ENCODE data around the gene KCNQ5.

KCNQ5 gene

GRCh38 chr6:72683797-72684196 is 61.9 kb downstream of the KCNQ5 start:
- DNase-seq: no peak

- DNase-seq: no peak
Observed at GRCh38 chr6:72689107-72689954, 67.5 kb downstream of the KCNQ5 start.

- DNase-seq: no peak
Observed at GRCh38 chr6:72691249-72691648, 69.4 kb downstream of the KCNQ5 start.

- no peak for DNase-seq
Observed at GRCh38 chr6:72696055-72696454, 74.2 kb downstream of the KCNQ5 start.

GRCh38 chr6:72699159-72699558 is 77.3 kb downstream of the KCNQ5 start:
- no peak for DNase-seq

- DNase-seq: no peak
Observed at GRCh38 chr6:72702421-72702820, 80.6 kb downstream of the KCNQ5 start.

GRCh38 chr6:72703093-72703492 is 81.2 kb downstream of the KCNQ5 start:
- DNase-seq: no peak

GRCh38 chr6:72704979-72705378 is 83.1 kb downstream of the KCNQ5 start:
- DNase-seq: no peak

- DNase-seq: no peak
Observed at GRCh38 chr6:72709431-72709830, 87.6 kb downstream of the KCNQ5 start.

- no peak for DNase-seq
Observed at GRCh38 chr6:72711731-72712130, 89.9 kb downstream of the KCNQ5 start.

GRCh38 chr6:72712910-72713309 is 91.0 kb downstream of the KCNQ5 start:
- DNase-seq: no peak

- no peak for DNase-seq
Observed at GRCh38 chr6:72715119-72715518, 93.3 kb downstream of the KCNQ5 start.

GRCh38 chr6:72716916-72717315 is 95.1 kb downstream of the KCNQ5 start:
- DNase-seq: no peak

GRCh38 chr6:72720464-72720863 is 98.6 kb downstream of the KCNQ5 start:
- DNase-seq: no peak

GRCh38 chr6:72721346-72721745 is 99.5 kb downstream of the KCNQ5 start:
- no peak for DNase-seq

GRCh38 chr6:72724545-72724944 is 102.7 kb downstream of the KCNQ5 start:
- no peak for DNase-seq

- DNase-seq: no peak
Observed at GRCh38 chr6:72728706-72729343, 107.0 kb downstream of the KCNQ5 start.

- no peak for DNase-seq
Observed at GRCh38 chr6:72733045-72733444, 111.2 kb downstream of the KCNQ5 start.

GRCh38 chr6:72738091-72738490 is 116.2 kb downstream of the KCNQ5 start:
- DNase-seq: no peak

- DNase-seq: no peak
Observed at GRCh38 chr6:72739368-72739779, 117.5 kb downstream of the KCNQ5 start.

- no peak for DNase-seq
Observed at GRCh38 chr6:72740135-72740534, 118.3 kb downstream of the KCNQ5 start.

GRCh38 chr6:72741083-72741482 is 119.2 kb downstream of the KCNQ5 start:
- DNase-seq: no peak

GRCh38 chr6:72742001-72742673 is 120.3 kb downstream of the KCNQ5 start:
- DNase-seq: no peak

- DNase-seq: no peak
Observed at GRCh38 chr6:72746276-72746675, 124.4 kb downstream of the KCNQ5 start.

Measured in stimulated activated naive CD4-positive, alpha-beta T cell treated with Interleukin-2 at 50 U/mL for 16 hours (primary cell).